NCI-H345 treated with DMSO at 0.1 percent for 48 hours (cell line): ENCODE data around the gene ZNF557.
A peak's percentile ranks its signal among the peaks of the same experiment; 100 is the strongest.

Source experiments
- DNase-seq: peaks from one replicate; lab custom pipeline; 2025; ENCODE audit not compliant: unreplicated experiment; lab: John Stamatoyannopoulos, UW

ZNF557 gene

GRCh38 chr19:7074705-7075282 lies 5.3 kb downstream of the ZNF557 start:
- no peak for DNase-seq

- no peak for DNase-seq
Measured at GRCh38 chr19:7076151-7076550, 6.6 kb downstream of the ZNF557 start.

GRCh38 chr19:7078008-7078407 lies 8.5 kb downstream of the ZNF557 start:
- no peak for DNase-seq

- no peak for DNase-seq
Measured at GRCh38 chr19:7083076-7083956, 13.8 kb downstream of the ZNF557 start.

- no peak for DNase-seq
Measured at GRCh38 chr19:7088999-7089398, 19.5 kb downstream of the ZNF557 start.

- no peak for DNase-seq
Measured at GRCh38 chr19:7098096-7098495, 28.6 kb downstream of the ZNF557 start.

GRCh38 chr19:7098701-7099596 lies 29.4 kb downstream of the ZNF557 start:
- peak; percentile 72 for DNase-seq

GRCh38 chr19:7099597-7099921 lies 30.1 kb downstream of the ZNF557 start:
- DNase-seq = no peak

- DNase-seq = no peak
Measured at GRCh38 chr19:7101498-7102253, 32.2 kb downstream of the ZNF557 start.

- no peak for DNase-seq
Measured at GRCh38 chr19:7104747-7105447, 35.4 kb downstream of the ZNF557 start.

- DNase-seq = no peak
Measured at GRCh38 chr19:7106711-7107657, 37.5 kb downstream of the ZNF557 start.

GRCh38 chr19:7109678-7110289 lies 40.3 kb downstream of the ZNF557 start:
- no peak for DNase-seq

- DNase-seq = no peak
Measured at GRCh38 chr19:7112675-7113074, 43.2 kb downstream of the ZNF557 start.

GRCh38 chr19:7113233-7113632 lies 43.7 kb downstream of the ZNF557 start:
- DNase-seq = no peak

- no peak for DNase-seq
Measured at GRCh38 chr19:7115721-7116120, 46.2 kb downstream of the ZNF557 start.

GRCh38 chr19:7117248-7117647 lies 47.7 kb downstream of the ZNF557 start:
- DNase-seq = no peak

- no peak for DNase-seq
Measured at GRCh38 chr19:7119582-7119981, 50.1 kb downstream of the ZNF557 start.

- DNase-seq = no peak
Measured at GRCh38 chr19:7120499-7120898, 51.0 kb downstream of the ZNF557 start.

GRCh38 chr19:7122701-7123100 lies 53.2 kb downstream of the ZNF557 start:
- no peak for DNase-seq
